ENCODE measurements around the gene NUAK1.
A peak's percentile ranks its signal among the peaks of the same experiment; 100 is the strongest.
"Not testable (repeated sequence)": the region's sequence is repeated elsewhere in the genome, so short reads cannot be mapped to it uniquely, and the experiment has no call there.

The NUAK1 gene

GRCh38 chr12:106146987-106147386, 8.2 kb upstream of the NUAK1 start:
- no peak for DNase-seq

- no peak for DNase-seq
Measured at GRCh38 chr12:106145539-106146447, 7.0 kb upstream of the NUAK1 start.

DNA sequence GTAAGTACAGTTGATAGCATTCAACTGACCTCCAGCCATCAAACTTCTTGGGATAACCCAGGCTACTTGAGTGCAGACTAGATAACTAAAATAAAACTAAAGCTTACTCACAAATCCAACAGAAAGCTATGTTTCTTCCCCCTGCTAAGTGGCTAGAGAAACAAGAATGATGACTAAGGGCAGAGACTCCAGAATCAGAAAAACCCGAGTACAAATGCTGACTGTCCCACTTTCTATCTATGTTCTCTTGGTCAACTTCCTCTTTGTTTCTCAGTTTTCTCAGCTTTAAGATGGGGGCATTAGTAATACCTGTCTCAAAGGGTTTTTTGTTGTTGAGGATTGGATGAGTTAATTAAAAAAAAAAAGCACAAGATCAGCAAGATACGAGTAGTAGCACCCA, 6.1 kb upstream of the NUAK1 start:
- DNase-seq = no peak

GRCh38 chr12:106142591-106143261, 4.0 kb upstream of the NUAK1 start:
- DNase-seq = no peak

- not testable (repeated sequence) for DNase-seq
Measured at GRCh38 chr12:106141920-106142319, 3.2 kb upstream of the NUAK1 start.

DNA sequence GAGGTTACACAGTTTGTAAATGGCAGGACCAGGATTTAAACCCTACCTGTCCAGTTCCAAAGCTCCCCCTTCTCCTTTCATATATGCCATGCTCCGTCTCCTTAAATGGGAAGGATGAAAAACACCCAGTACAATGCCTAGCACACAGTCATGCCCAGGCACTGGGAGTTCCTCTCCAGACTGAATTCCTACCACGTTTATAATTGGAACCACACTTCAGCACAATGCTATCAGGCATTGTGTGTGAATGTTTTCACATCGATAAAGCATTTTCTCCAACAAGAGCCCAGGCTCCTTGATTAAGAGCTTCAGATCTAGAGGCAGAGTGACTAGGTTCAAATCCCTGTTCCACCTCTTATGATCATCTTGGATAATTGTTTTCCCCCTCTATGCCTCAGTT, 2.7 kb upstream of the NUAK1 start:
- no peak for DNase-seq

DNA sequence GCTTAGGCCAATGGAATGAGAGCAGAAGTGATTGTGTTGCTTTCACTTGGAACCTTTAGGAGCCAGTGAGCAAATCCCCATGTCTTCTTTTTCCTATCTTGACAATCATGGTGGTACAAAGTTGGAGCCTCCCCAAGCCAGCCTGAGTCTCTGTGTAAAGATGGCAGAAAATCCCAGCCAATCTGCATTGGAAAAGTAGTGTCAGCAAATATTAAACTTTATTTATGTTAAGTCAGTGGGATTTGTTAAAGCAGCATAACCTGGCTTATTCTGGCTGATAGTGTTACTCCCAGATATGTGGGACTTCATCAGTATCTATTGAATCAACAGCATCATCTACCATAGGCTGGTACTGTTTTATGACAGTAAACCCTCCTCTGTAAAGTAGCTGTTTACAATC, 2.2 kb upstream of the NUAK1 start:
- no peak for DNase-seq

DNA sequence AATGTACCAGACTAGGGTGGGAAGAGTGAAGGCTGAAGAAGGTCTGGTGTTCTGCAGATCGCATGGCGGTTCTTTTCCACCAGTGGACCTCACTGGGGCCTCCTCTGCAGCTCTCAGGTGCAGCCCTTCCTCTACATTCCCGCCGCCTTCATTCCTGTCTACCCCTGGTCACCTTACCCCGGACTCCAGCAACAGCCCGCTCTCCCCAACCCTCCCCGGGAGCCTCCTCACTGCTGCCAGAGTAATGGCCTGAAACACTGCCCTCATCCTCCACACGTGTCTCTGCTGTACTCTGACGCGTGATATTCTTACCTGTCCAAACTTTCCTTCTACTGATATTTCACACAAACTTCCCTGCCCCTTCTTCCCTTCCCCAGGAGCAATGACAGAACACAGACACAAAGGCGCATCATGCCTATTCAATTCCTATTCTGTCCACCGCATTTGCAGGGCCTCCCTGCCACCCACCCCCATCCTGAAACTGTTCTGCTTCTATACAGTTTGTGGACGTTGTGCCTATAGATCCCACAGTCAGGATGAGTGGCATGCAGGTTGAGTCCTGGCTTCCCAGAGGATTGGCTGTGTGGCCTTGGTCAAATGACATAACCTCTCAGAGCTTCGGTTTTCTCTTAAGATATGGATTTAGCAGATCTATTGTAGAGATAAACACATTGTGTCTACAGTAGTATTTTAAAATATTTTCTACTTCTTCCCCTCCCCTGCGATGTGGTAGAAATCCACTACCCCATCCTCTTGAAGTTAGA, 1.7 kb upstream of the NUAK1 start:
- no peak for DNase-seq

- no peak for DNase-seq
Measured at GRCh38 chr12:106139422-106140171, 843 bp upstream of the NUAK1 start.

DNA sequence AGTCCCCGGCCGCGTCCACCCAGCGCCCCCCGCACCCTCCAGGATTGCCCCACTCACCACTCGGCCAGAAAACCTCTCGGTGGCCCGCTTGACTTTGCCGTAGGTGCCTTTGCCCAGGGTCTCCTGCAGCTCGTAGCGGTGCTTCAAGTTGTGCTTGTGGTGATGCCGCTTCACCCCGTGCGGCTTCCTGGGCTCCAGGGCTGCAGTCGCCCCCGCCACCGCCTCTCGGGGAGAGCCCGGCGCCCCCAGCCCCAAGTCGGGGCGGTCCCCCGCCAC, 459 bp downstream of the NUAK1 start:
- peak; percentile 64 for DNase-seq

GRCh38 chr12:106137530-106138356, 1.0 kb downstream of the NUAK1 start:
- DNase-seq = no peak

DNA sequence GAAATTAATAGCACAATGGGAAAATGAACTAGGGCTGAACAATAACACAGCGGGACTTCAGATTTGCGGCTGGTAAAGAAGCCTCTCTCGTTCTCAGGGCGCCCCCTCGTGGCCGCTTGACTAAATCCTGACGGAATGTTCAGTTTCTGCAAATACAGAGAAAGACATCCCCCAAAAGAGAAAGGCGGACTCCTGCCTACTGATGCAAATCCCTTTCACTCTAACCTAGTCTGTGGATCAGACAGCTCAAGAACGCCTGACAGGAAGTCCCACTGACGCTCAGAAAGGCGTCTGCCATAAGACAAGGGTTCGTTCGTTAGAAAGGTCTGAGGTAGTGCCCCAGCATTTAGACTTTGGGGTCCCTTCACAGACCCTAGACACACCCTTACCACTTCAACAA, 2.5 kb downstream of the NUAK1 start:
- DNase-seq = peak; percentile 91

- DNase-seq = no peak
Measured at GRCh38 chr12:106135781-106136180, 3.0 kb downstream of the NUAK1 start.

DNA sequence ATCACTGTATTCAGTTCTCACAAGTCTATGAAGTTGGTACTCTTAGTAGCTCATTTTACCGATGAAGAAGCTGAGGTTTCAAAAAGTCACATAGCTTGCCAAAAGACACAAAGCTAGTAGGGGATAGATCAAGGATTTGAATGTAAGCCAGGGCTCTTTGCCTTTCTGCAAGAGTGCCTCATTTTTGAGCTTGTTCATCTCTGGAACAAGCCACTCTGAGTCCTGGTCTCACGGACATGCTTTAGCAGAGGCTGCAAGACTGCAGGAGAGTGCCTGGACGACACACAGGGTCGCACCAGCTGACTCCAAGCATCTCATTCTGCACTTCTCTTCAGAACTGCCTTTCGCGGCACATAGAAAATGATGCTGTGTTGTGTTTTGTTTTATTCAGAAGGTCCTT, 3.7 kb downstream of the NUAK1 start:
- DNase-seq = no peak

GRCh38 chr12:106134294-106134949, 4.3 kb downstream of the NUAK1 start:
- no peak for DNase-seq

- no peak for DNase-seq
Measured at GRCh38 chr12:106133136-106134087, 5.3 kb downstream of the NUAK1 start.

- no peak for DNase-seq
Measured at GRCh38 chr12:106132175-106133135, 6.3 kb downstream of the NUAK1 start.

GRCh38 chr12:106131676-106132075, 7.1 kb downstream of the NUAK1 start:
- no peak for DNase-seq

GRCh38 chr12:106130474-106131113, 8.2 kb downstream of the NUAK1 start:
- no peak for DNase-seq

Data from activated CD8-positive, alpha-beta memory T cell treated with anti-CD3 and anti-CD28 coated beads for 24 hours (primary cell).